IPS-18c (cell line): Measurements from ENCODE around the gene TMEM138.
"Not testable (repeated sequence)": the region's sequence is repeated elsewhere in the genome, so short reads cannot be mapped to it uniquely, and the experiment has no call there.

Experiments used
- H3K4me3 ChIP-seq: 2 replicates; pipeline ENCODE4 v1.7.0; 2013; ENCODE audit warnings: low read depth, mild to moderate bottlenecking, low read length, moderate library complexity; ENCODE audit not compliant: insufficient read depth
- H3K9me3 ChIP-seq: one replicate; pipeline ENCODE4 v1.6.1; 2013; ENCODE audit warnings: mild to moderate bottlenecking, low read length, moderate library complexity; ENCODE audit not compliant: control insufficient read depth, insufficient read depth

Gene TMEM138

GRCh38 chr11:61378713-61379313 is 16.6 kb downstream of the TMEM138 start:
- no peak overlapping the region for H3K4me3 ChIP-seq
- peaks cover 6% of the 10 kb centered on the region for H3K9me3 ChIP-seq

DNA sequence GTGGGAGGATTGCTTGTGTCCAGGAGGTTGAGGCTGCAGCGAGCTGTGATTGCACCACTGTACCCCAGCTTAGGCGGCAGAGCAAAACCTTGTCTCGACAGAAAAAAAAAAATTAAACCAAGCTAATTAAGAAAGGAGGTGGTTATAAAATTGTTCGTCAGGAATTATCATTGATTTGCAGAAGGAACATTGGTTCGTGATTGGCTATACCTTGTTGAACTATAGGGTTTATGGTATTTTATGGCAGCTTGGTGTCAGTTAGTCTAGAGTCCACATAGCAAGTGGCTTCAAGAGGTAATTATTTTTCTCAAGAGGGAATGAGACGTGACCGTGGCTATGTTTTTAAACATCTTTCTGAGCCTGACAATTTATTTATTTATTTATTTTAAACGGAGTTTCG is 18.7 kb downstream of the TMEM138 start:
- Histone ChIP-seq H3K9me3 (peaks cover 2% of the 10 kb centered on the region), H3K4me3 (no peak overlapping the region)

DNA sequence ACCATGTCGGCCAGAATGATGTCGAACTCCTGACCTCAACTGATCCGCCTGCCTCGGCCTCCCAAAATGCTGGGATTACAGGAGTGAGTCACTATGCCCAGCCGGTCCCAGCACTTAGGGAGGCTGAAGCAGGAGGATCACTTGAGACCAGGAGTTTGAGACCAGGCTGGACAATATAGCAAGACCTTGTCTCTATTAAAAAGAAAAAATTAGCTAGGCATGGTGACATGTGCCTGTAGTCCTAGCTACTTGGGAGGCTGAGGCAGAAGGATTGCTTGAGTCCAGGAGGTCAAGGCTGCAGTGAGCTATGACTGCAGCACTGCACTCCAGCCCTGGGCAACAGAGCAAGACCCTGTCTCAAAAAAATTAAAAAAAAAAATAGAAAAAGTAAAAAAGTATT is 21.7 kb downstream of the TMEM138 start:
- H3K4me3 ChIP-seq: not testable (repeated sequence)

GRCh38 chr11:61384271-61385242 is 22.4 kb downstream of the TMEM138 start:
- no peaks in the 10 kb centered on the region for H3K9me3 ChIP-seq
- H3K4me3 ChIP-seq: no peak overlapping the region

More for the DNA sequence above, 21.7 kb downstream of the TMEM138 start:
- H3K9me3 ChIP-seq: not testable (repeated sequence)

DNA sequence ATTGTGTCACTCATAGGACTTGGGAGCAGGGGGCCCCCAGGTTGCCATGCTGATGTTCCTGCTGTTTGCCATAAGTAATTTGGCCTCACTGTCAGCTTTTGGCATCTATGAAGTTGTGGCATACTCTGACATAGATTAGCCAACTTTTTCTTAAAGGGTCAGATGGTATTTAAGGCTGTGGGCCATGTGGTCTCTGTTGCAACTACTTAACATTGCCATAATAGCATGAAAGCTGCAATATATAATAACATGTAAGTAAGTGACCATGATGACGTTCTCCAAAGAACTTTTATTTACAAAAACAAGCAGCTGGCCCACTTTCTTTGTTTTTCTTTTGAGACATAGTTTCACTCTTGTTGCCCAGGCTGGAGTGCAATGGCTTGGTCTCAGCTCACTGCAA is 28.0 kb downstream of the TMEM138 start:
- H3K9me3 ChIP-seq: no peaks in the 10 kb centered on the region
- H3K4me3 ChIP-seq: no peak overlapping the region

DNA sequence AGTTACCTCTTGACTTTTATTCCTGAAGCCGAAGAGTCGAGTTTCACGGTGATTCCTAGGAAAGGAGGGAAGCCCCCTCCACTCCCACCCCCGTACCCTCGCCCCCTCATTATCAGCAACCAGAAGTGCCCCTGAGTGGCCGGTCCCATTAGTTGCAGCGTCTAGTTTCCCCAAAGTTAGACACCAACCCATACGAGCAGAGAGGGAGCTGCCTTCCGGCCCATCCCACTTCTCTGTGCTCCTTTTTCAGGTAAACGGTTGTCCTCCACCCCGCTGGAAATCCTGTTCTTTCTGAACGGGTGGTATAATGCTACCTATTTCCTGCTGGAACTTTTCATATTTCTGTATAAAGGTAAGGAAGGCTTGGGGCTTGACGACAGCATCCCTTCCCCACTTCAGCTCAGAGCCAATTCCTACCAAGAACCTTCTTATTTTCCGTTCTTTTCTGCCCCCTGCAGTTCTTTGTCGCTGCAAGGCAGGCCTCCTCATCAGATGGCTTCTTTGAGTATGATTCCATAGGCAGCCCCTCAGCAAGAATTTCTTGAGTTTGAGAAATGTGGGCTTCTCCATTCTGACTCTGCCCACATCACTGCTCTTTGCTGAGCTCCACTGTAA is 30.9 kb downstream of the TMEM138 start:
- Histone ChIP-seq H3K9me3 (no peaks in the 10 kb centered on the region), H3K4me3 (peak overlapping the region; percentile 81)

- no peak overlapping the region for H3K4me3 ChIP-seq
- no peaks in the 10 kb centered on the region for H3K9me3 ChIP-seq
Observed at GRCh38 chr11:61401173-61401572, 39.0 kb downstream of the TMEM138 start.

GRCh38 chr11:61401573-61401972 is 39.4 kb downstream of the TMEM138 start:
- Histone ChIP-seq H3K4me3 (no peak overlapping the region), H3K9me3 (no peaks in the 10 kb centered on the region)

GRCh38 chr11:61403658-61404057 is 41.5 kb downstream of the TMEM138 start:
- Histone ChIP-seq H3K9me3 (no peaks in the 10 kb centered on the region), H3K4me3 (no peak overlapping the region)

DNA sequence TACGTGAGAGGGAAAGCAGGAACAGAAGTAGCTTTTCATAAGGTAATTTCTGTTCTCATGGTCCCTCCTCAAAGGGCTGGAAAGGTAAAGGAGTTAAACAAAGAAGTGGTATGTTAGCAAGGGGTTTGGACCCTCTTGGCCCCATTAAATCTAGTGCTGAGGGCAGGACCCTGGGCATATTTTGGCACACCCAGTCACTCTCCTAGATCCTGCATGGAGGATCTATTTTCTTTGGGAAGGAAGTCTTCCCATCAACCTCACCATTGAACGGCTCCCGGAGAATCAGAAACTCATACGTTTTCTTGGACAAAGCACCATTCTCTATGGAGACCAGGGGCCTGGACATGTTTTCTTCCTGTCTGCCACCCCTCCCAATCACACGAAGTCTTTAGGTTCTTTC is 41.9 kb downstream of the TMEM138 start:
- H3K4me3 ChIP-seq: no peak overlapping the region
- no peaks in the 10 kb centered on the region for H3K9me3 ChIP-seq

GRCh38 chr11:61404641-61405040 is 42.5 kb downstream of the TMEM138 start:
- H3K9me3 ChIP-seq: no peaks in the 10 kb centered on the region
- H3K4me3 ChIP-seq: no peak overlapping the region

DNA sequence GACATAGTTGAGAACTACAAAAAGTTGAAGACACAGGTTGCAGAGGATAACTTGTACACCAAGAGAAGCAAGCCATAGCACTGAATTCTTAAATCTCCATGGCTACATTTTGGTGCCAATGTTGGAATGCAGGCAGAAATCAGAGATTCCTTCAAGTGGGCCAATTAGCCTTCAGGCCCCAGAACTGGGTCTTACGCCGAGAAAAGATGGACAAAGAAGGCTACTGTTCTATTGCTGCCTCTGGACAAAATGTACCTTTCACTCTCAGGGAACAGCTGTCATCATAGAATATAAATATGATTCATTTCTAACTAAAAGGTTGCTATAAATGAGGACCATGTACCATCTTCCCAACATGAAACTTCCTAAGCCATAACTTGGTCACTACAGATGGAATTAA is 43.9 kb downstream of the TMEM138 start:
- H3K9me3 ChIP-seq: no peaks in the 10 kb centered on the region
- H3K4me3 ChIP-seq: no peak overlapping the region

DNA sequence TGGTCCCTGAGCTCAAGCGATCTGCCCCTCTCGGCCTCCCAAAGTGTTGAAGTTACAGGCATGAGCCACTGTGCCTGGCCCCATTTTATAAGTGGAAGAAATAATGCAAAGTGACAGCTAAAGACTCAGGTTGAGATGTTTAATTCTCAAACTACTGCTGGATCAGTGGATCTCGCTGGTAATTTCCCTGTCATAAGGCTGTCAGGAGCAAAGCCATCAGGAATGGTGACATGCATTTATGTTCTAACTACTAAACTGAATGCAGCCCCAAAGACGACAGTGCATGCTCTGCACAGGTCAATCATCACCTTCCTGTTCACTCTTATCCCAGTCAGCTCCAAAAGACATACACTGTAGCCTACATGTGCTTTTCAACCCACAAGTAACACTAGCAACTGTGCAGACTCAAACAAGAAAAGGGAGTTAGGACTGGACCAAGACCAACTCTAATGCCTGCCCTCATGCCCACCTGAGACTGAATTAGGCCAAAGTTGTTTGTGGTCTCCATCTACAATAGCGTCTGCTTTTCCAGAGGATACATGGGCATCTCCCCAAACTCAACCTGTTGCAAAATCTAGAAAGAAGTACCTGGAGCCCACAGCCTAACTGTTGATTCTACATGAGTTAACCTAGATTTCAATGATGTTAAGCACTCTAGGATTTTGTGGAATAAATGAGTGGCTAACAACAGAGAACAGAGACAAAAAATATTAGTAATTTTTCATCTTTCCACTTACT is 45.0 kb downstream of the TMEM138 start:
- H3K9me3 ChIP-seq: no peaks in the 10 kb centered on the region
- H3K4me3 ChIP-seq: no peak overlapping the region

DNA sequence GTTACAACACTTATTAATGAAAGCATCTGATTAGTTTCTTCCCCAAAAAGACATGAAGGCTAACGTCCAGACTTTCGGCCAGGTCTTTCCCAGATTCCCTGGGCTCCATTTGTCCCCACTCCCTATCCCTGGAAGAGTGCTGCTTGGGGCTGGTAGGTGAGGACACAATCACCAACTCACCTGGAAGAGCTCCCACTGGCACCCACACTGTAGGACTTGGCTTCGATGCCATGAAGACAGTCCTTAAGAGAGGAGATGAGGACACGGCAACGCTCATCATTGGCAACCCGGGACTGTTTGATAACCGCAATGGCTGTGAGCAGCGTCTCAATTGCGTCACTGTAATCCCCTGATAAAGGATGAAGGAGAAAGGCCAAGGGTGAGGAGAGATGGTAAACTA is 49.4 kb downstream of the TMEM138 start:
- Histone ChIP-seq H3K4me3 (no peak overlapping the region), H3K9me3 (no peaks in the 10 kb centered on the region)

GRCh38 chr11:61413496-61413895 is 51.3 kb downstream of the TMEM138 start:
- Histone ChIP-seq H3K4me3 (no peak overlapping the region), H3K9me3 (no peaks in the 10 kb centered on the region)

GRCh38 chr11:61414547-61414946 is 52.4 kb downstream of the TMEM138 start:
- H3K4me3 ChIP-seq: no peak overlapping the region
- H3K9me3 ChIP-seq: no peaks in the 10 kb centered on the region

GRCh38 chr11:61415381-61415780 is 53.2 kb downstream of the TMEM138 start:
- H3K4me3 ChIP-seq: no peak overlapping the region
- H3K9me3 ChIP-seq: no peaks in the 10 kb centered on the region
